SU-DHL-6 (cell line): ENCODE data around the gene BICD1.

Experiments used
- EZH2phosphoT487 ChIP-seq: fragments of 200-600 bp; sonication (generic), shearing (Covaris generic); conservative IDR thresholded peaks from 2 replicates; pipeline ENCODE4 v1.6.1; 2018; ENCODE audit warnings: mild to moderate bottlenecking, antibody characterized with exemption, low read length, moderate library complexity, mixed read lengths
- TF ChIP-seq, protein P1 (sequence below): fragments of 200-600 bp; sonication (generic); IDR thresholded peaks from one replicate; pipeline ENCODE4 v1.5.1; 2017; ENCODE audit warnings: antibody characterized with exemption, mild to moderate bottlenecking, low read length, moderate library complexity; ENCODE audit not compliant: insufficient read depth, poor library complexity, severe bottlenecking

DNA sequence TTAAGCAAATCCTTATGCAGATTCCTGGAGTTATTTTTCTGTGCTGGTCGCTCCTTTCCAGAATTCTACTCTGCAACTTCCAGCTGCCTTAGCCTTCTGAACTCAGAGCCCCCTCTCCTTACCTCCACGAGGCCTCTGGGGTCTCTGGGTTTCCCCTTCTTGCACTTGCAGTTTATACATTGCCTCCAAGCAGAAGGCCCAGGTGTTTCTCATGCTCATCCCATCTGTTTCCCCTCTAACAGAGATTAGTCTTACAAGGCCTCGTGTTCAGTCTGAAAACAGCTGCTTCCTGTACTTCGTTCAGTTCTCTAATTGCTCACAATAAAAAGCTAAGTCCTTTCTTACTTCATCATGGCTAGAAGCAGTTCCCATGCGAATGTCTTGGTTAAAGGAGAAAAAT is 158.3 kb downstream of the BICD1 start:
- TF ChIP-seq, protein P1, sequence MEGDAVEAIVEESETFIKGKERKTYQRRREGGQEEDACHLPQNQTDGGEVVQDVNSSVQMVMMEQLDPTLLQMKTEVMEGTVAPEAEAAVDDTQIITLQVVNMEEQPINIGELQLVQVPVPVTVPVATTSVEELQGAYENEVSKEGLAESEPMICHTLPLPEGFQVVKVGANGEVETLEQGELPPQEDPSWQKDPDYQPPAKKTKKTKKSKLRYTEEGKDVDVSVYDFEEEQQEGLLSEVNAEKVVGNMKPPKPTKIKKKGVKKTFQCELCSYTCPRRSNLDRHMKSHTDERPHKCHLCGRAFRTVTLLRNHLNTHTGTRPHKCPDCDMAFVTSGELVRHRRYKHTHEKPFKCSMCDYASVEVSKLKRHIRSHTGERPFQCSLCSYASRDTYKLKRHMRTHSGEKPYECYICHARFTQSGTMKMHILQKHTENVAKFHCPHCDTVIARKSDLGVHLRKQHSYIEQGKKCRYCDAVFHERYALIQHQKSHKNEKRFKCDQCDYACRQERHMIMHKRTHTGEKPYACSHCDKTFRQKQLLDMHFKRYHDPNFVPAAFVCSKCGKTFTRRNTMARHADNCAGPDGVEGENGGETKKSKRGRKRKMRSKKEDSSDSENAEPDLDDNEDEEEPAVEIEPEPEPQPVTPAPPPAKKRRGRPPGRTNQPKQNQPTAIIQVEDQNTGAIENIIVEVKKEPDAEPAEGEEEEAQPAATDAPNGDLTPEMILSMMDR, result no peak
- TF ChIP-seq EZH2phosphoT487, result no peak
